H1 (cell line): ENCODE results near the gene LTBP1.

Experiments used
- CREB1 ChIP-seq: IDR thresholded peaks from 2 replicates; pipeline ENCODE4 v1.6.1; 2012; ENCODE audit warnings: inconsistent platforms
- GABPA ChIP-seq: IDR thresholded peaks from 2 replicates; pipeline ENCODE4 v1.6.1; 2011; ENCODE audit warnings: mild to moderate bottlenecking, low read length, moderate library complexity, borderline replicate concordance; ENCODE audit not compliant: insufficient read depth
- GTF2F1 ChIP-seq: IDR thresholded peaks from 2 replicates; pipeline ENCODE4 v1.6.1; 2012; ENCODE audit warnings: low read depth, low read length, improper control_type of control experiment, borderline replicate concordance
- JUND ChIP-seq: IDR thresholded peaks from 2 replicates; pipeline ENCODE4 v1.6.1; 2011; ENCODE audit warnings: mild to moderate bottlenecking, improper control_type of control experiment, low read length
- POLR2A ChIP-seq, 2 experiments: IDR thresholded peaks; 1 replicate in 1 of 2; 2 replicates in 1 of 2; pipeline ENCODE4 v1.6.1; 2011; ENCODE audit warnings: low read depth in 2 of 2, low read length in 2 of 2, mild to moderate bottlenecking in 2 of 2; ENCODE audit errors: control extremely low read depth in 1 of 2
- POLR2AphosphoS5 ChIP-seq: IDR thresholded peaks from 2 replicates; pipeline ENCODE4 v1.6.1; 2011; ENCODE audit warnings: low read depth, low read length
- RAD21 ChIP-seq, 2 experiments: IDR thresholded peaks in 1 of 2; conservative IDR thresholded peaks in 1 of 2; 2 replicates each; pipeline ENCODE4 v1.6.1; 2011; ENCODE audit warnings: low read depth in 2 of 2, low read length in 2 of 2, improper control_type of control experiment in 1 of 2, inconsistent platforms in 1 of 2, mild to moderate bottlenecking in 1 of 2, moderate library complexity in 1 of 2
- SUZ12 ChIP-seq: fragments of 200-600 bp; sonication (generic); IDR thresholded peaks from 2 replicates; pipeline ENCODE4 v1.6.1; 2012; ENCODE audit warnings: mild to moderate bottlenecking, inconsistent platforms, low read length, moderate library complexity, mixed read lengths
- TBP ChIP-seq: IDR thresholded peaks from 2 replicates; pipeline ENCODE4 v1.6.1; 2011; ENCODE audit warnings: low read depth, low read length, improper control_type of control experiment
- TF ChIP-seq, protein P1 (sequence below): IDR thresholded peaks from 2 replicates; pipeline ENCODE4 v1.6.1; 2011; ENCODE audit warnings: low read length, improper control_type of control experiment
- TF ChIP-seq, protein P2 (sequence below), 3 experiments: IDR thresholded peaks; 1 replicate in 2 of 3; 2 replicates in 1 of 3; pipeline versions ENCODE4 v1.5.1 to v1.6.1; 2011; ENCODE audit warnings: low read length in 3 of 3, mild to moderate bottlenecking in 3 of 3, inconsistent platforms in 2 of 3, low read depth in 1 of 3, moderate library complexity in 1 of 3; ENCODE audit not compliant: insufficient read depth in 1 of 3; ENCODE audit errors: control extremely low read depth in 1 of 3

- no peak for TF ChIP-seq TBP
- TF ChIP-seq, protein P1, sequence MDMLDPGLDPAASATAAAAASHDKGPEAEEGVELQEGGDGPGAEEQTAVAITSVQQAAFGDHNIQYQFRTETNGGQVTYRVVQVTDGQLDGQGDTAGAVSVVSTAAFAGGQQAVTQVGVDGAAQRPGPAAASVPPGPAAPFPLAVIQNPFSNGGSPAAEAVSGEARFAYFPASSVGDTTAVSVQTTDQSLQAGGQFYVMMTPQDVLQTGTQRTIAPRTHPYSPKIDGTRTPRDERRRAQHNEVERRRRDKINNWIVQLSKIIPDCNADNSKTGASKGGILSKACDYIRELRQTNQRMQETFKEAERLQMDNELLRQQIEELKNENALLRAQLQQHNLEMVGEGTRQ: no peak
- TF ChIP-seq CREB1: no peak
- no peak for TF ChIP-seq RAD21 (IDR thresholded peaks at IDR 0.05 in 1 of 2, conservative IDR thresholded peaks at IDR 0.05 in 1 of 2; ENCODE audit: low read depth in 2 of 2, low read length in 2 of 2)
- TF ChIP-seq, protein P2, sequence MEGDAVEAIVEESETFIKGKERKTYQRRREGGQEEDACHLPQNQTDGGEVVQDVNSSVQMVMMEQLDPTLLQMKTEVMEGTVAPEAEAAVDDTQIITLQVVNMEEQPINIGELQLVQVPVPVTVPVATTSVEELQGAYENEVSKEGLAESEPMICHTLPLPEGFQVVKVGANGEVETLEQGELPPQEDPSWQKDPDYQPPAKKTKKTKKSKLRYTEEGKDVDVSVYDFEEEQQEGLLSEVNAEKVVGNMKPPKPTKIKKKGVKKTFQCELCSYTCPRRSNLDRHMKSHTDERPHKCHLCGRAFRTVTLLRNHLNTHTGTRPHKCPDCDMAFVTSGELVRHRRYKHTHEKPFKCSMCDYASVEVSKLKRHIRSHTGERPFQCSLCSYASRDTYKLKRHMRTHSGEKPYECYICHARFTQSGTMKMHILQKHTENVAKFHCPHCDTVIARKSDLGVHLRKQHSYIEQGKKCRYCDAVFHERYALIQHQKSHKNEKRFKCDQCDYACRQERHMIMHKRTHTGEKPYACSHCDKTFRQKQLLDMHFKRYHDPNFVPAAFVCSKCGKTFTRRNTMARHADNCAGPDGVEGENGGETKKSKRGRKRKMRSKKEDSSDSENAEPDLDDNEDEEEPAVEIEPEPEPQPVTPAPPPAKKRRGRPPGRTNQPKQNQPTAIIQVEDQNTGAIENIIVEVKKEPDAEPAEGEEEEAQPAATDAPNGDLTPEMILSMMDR (IDR thresholded peaks at IDR 0.05; ENCODE audit: control extremely low read depth in 1 of 3, insufficient read depth in 1 of 3, low read depth in 1 of 3, low read length in 3 of 3): no peak
- no peak for TF ChIP-seq SUZ12
- no peak for TF ChIP-seq POLR2AphosphoS5
- TF ChIP-seq GTF2F1: no peak
- no peak for TF ChIP-seq POLR2A (IDR thresholded peaks at IDR 0.05; ENCODE audit: control extremely low read depth in 1 of 2, low read depth in 2 of 2, low read length in 2 of 2)
- no peak for TF ChIP-seq GABPA
- TF ChIP-seq JUND: no peak
Observed at GRCh38 chr2:33373986-33374385, 427.2 kb downstream of the LTBP1 start.
